HEK293 (cell line): Measurements from ENCODE around the gene KCNAB1.

Source experiments
- CTCF ChIA-PET: fragments of 350-600 bp; formaldehyde crosslinking; extraction: SDS; loops from one replicate; lab custom pipeline; 2021; ENCODE audit warnings: antibody characterized with exemption; lab: Yijun Ruan, JAX
- POLR2A ChIA-PET: fragments of 300-600 bp; formaldehyde crosslinking; extraction: SDS; loops from one replicate; lab custom pipeline; 2020; ENCODE audit warnings: antibody characterized with exemption, inconsistent platforms; lab: Yijun Ruan, JAX
- H3K27ac ChIP-seq: fragments of 200-500 bp; sonication (Bioruptor generic); 2 replicates; pipeline ENCODE4 v1.5.1; 2014; ENCODE audit warnings: low read depth, low read length, control low read depth, inconsistent platforms; ENCODE audit errors: extremely low read depth
- H3K36me3 ChIP-seq, 2 experiments: fragments of 200-500 bp in 1 of 2; sonication (Bioruptor generic) in 1 of 2; 1 replicate in 1 of 2; 2 replicates in 1 of 2; pipeline ENCODE4 v1.5.1; 2014 to 2017; ENCODE audit warnings: inconsistent platforms in 2 of 2, low read length in 2 of 2; ENCODE audit not compliant: control insufficient read depth in 2 of 2, insufficient read depth in 1 of 2
- H3K4me1 ChIP-seq: fragments of 200-500 bp; sonication (Bioruptor generic); 2 replicates; pipeline ENCODE4 v1.5.1; 2014; ENCODE audit warnings: mild to moderate bottlenecking, low read length, inconsistent platforms; ENCODE audit not compliant: control insufficient read depth, insufficient read depth
- H3K4me3 ChIP-seq: 2 replicates; pipeline ENCODE4 v1.5.1; 2011; ENCODE audit warnings: low read depth, mild to moderate bottlenecking, control low read depth, low read length, moderate library complexity
- H3K9me3 ChIP-seq: fragments of 200-500 bp; sonication (Bioruptor generic); 2 replicates; pipeline ENCODE4 v1.5.1; 2014; ENCODE audit warnings: low read depth, low read length, inconsistent platforms; ENCODE audit not compliant: control insufficient read depth, insufficient read depth
- HOXC10 ChIP-seq: sonication (generic); formaldehyde crosslinking; IDR thresholded peaks from 2 replicates; pipeline ENCODE4 v1.8.1; 2023; ENCODE audit warnings: mild to moderate bottlenecking, missing genetic modification reagents
- WT1 ChIP-seq: fragments of 450-650 bp; formaldehyde crosslinking; IDR thresholded peaks from 2 replicates; pipeline ENCODE4 v1.5.1; 2016; ENCODE audit warnings: missing biosample characterization, missing genetic modification characterization
- ZNF112 ChIP-seq: fragments of 450-650 bp; formaldehyde crosslinking; IDR thresholded peaks from 2 replicates; pipeline ENCODE4 v1.5.0; 2017; ENCODE audit warnings: missing biosample characterization, missing genetic modification characterization
- ZNF202 ChIP-seq: fragments of 450-650 bp; formaldehyde crosslinking; IDR thresholded peaks from 2 replicates; pipeline ENCODE4 v1.5.1; 2016; ENCODE audit warnings: missing biosample characterization, missing genetic modification characterization, borderline replicate concordance
- ZNF214 ChIP-seq: fragments of 450-650 bp; formaldehyde crosslinking; IDR thresholded peaks from 2 replicates; pipeline ENCODE4 v1.5.1; 2017; ENCODE audit warnings: missing biosample characterization, mild to moderate bottlenecking, missing genetic modification characterization, borderline replicate concordance
- ZNF239 ChIP-seq: fragments of 450-650 bp; formaldehyde crosslinking; IDR thresholded peaks from 2 replicates; pipeline ENCODE4 v1.5.1; 2016; ENCODE audit warnings: missing biosample characterization, missing genetic modification characterization
- ZNF24 ChIP-seq: fragments of 450-650 bp; formaldehyde crosslinking; IDR thresholded peaks from 2 replicates; pipeline ENCODE4 v1.5.1; 2016; ENCODE audit warnings: missing biosample characterization, missing genetic modification characterization
- ZNF274 ChIP-seq, 2 experiments: fragments of 200-500 bp in 1 of 2; fragments of 450-650 bp in 1 of 2; sonication (Bioruptor generic) in 1 of 2; formaldehyde crosslinking in 1 of 2; IDR thresholded peaks; 2 replicates each; pipeline versions ENCODE4 v1.5.1 to v1.6.1; 2014 to 2016; ENCODE audit warnings: borderline replicate concordance in 1 of 2, inconsistent platforms in 1 of 2, low read length in 1 of 2, missing biosample characterization in 1 of 2, missing genetic modification characterization in 1 of 2
- ZNF324 ChIP-seq: fragments of 450-650 bp; formaldehyde crosslinking; IDR thresholded peaks from 2 replicates; pipeline ENCODE4 v1.5.1; 2016; ENCODE audit warnings: missing biosample characterization, missing genetic modification characterization
- ZNF391 ChIP-seq: fragments of 450-650 bp; formaldehyde crosslinking; IDR thresholded peaks from 2 replicates; pipeline ENCODE4 v1.5.1; 2016; ENCODE audit warnings: low read depth, missing biosample characterization, missing genetic modification characterization, borderline replicate concordance
- ZNF423 ChIP-seq: fragments of 450-650 bp; formaldehyde crosslinking; IDR thresholded peaks from 2 replicates; pipeline ENCODE4 v1.5.1; 2016; ENCODE audit warnings: missing biosample characterization, missing genetic modification characterization
- ZNF510 ChIP-seq: fragments of 450-650 bp; formaldehyde crosslinking; IDR thresholded peaks from 2 replicates; pipeline ENCODE4 v1.5.1; 2018; ENCODE audit warnings: mild to moderate bottlenecking, missing genetic modification characterization, missing biosample characterization; ENCODE audit not compliant: insufficient replicate concordance
- ZNF529 ChIP-seq: fragments of 450-650 bp; formaldehyde crosslinking; IDR thresholded peaks from 2 replicates; pipeline ENCODE4 v1.5.1; 2017; ENCODE audit warnings: missing genetic modification characterization, missing biosample characterization; ENCODE audit not compliant: insufficient replicate concordance
- ZNF596 ChIP-seq: fragments of 450-650 bp; IDR thresholded peaks from 2 replicates; pipeline ENCODE4 v1.5.0; 2018; ENCODE audit warnings: missing biosample characterization, mild to moderate bottlenecking, missing genetic modification characterization, moderate library complexity
- ZNF664 ChIP-seq: fragments of 450-650 bp; formaldehyde crosslinking; IDR thresholded peaks from 2 replicates; pipeline ENCODE4 v1.5.1; 2016; ENCODE audit warnings: missing biosample characterization, missing genetic modification characterization
- ZNF701 ChIP-seq: fragments of 450-650 bp; formaldehyde crosslinking; IDR thresholded peaks from 2 replicates; pipeline ENCODE4 v1.5.1; 2016; ENCODE audit warnings: missing biosample characterization, missing genetic modification characterization
- ZNF776 ChIP-seq: fragments of 450-650 bp; formaldehyde crosslinking; IDR thresholded peaks from 2 replicates; pipeline ENCODE4 v1.5.0; 2017; ENCODE audit warnings: missing biosample characterization, missing genetic modification characterization, borderline replicate concordance
- ZNF843 ChIP-seq: fragments of 450-650 bp; formaldehyde crosslinking; IDR thresholded peaks from 2 replicates; pipeline ENCODE4 v1.5.1; 2016; ENCODE audit warnings: missing biosample characterization, missing genetic modification characterization
- TF ChIP-seq, protein P1 (sequence below): fragments of 450-650 bp; formaldehyde crosslinking; IDR thresholded peaks from 2 replicates; pipeline ENCODE4 v1.5.1; 2016; ENCODE audit warnings: missing biosample characterization, missing genetic modification characterization, borderline replicate concordance
- TF ChIP-seq, protein P2 (sequence below): fragments of 450-650 bp; formaldehyde crosslinking; IDR thresholded peaks from 2 replicates; pipeline ENCODE4 v1.5.1; 2017; ENCODE audit warnings: missing biosample characterization, missing genetic modification characterization
- TF ChIP-seq, protein P3 (sequence below): fragments of 450-650 bp; formaldehyde crosslinking; IDR thresholded peaks from 2 replicates; pipeline ENCODE4 v1.5.1; 2016; ENCODE audit warnings: missing biosample characterization, missing genetic modification characterization
- TF ChIP-seq, protein P4 (sequence below): fragments of 450-650 bp; formaldehyde crosslinking; IDR thresholded peaks from 2 replicates; pipeline ENCODE4 v1.5.1; 2016; ENCODE audit warnings: missing biosample characterization, missing genetic modification characterization

The KCNAB1 gene

DNA sequence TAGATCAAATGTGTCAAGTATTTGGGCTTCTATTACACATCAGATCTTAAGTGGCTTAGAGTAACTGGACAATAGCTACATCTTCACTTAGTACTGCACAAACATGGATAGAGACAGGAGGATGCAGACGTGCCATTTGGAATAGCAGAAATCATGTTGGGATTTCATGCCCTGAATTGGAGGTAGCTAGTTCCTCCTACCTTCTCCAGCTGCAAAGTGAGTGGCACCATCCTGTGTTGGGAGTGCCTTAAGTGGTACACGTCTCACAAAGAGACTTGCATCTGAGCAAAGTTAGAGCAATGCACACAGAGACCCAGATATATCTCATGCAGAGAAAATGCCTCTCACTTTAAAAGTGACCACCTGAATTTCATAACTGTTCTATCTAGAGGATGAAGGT, 298.1 kb downstream of the KCNAB1 start:
- CTCF ChIA-PET: interaction anchor here (1.1 kb wide), 1 partner anchor 32 kb away, joined by 4 read pairs; no protein-coding TSS in a partner anchor
- H3K36me3 ChIP-seq: no peaks in the 10 kb centered on the region
- TF ChIP-seq ZNF202: no peak
- TF ChIP-seq ZNF843 (tag by site-specific recombination): no peak
- TF ChIP-seq, protein P1, sequence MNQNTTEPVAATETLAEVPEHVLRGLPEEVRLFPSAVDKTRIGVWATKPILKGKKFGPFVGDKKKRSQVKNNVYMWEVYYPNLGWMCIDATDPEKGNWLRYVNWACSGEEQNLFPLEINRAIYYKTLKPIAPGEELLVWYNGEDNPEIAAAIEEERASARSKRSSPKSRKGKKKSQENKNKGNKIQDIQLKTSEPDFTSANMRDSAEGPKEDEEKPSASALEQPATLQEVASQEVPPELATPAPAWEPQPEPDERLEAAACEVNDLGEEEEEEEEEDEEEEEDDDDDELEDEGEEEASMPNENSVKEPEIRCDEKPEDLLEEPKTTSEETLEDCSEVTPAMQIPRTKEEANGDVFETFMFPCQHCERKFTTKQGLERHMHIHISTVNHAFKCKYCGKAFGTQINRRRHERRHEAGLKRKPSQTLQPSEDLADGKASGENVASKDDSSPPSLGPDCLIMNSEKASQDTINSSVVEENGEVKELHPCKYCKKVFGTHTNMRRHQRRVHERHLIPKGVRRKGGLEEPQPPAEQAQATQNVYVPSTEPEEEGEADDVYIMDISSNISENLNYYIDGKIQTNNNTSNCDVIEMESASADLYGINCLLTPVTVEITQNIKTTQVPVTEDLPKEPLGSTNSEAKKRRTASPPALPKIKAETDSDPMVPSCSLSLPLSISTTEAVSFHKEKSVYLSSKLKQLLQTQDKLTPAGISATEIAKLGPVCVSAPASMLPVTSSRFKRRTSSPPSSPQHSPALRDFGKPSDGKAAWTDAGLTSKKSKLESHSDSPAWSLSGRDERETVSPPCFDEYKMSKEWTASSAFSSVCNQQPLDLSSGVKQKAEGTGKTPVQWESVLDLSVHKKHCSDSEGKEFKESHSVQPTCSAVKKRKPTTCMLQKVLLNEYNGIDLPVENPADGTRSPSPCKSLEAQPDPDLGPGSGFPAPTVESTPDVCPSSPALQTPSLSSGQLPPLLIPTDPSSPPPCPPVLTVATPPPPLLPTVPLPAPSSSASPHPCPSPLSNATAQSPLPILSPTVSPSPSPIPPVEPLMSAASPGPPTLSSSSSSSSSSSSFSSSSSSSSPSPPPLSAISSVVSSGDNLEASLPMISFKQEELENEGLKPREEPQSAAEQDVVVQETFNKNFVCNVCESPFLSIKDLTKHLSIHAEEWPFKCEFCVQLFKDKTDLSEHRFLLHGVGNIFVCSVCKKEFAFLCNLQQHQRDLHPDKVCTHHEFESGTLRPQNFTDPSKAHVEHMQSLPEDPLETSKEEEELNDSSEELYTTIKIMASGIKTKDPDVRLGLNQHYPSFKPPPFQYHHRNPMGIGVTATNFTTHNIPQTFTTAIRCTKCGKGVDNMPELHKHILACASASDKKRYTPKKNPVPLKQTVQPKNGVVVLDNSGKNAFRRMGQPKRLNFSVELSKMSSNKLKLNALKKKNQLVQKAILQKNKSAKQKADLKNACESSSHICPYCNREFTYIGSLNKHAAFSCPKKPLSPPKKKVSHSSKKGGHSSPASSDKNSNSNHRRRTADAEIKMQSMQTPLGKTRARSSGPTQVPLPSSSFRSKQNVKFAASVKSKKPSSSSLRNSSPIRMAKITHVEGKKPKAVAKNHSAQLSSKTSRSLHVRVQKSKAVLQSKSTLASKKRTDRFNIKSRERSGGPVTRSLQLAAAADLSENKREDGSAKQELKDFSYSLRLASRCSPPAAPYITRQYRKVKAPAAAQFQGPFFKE (tag by site-specific recombination): no peak
- no peak for TF ChIP-seq ZNF214 (tag by site-specific recombination)
- TF ChIP-seq, all 188 proteins: peak for 0
- Histone ChIP-seq H3K4me3 (no peak overlapping the region), H3K27ac (no peak overlapping the region), H3K4me1 (no peaks in the 10 kb centered on the region), H3K9me3 (no peaks in the 10 kb centered on the region)
- POLR2A ChIA-PET: no interaction called here

DNA sequence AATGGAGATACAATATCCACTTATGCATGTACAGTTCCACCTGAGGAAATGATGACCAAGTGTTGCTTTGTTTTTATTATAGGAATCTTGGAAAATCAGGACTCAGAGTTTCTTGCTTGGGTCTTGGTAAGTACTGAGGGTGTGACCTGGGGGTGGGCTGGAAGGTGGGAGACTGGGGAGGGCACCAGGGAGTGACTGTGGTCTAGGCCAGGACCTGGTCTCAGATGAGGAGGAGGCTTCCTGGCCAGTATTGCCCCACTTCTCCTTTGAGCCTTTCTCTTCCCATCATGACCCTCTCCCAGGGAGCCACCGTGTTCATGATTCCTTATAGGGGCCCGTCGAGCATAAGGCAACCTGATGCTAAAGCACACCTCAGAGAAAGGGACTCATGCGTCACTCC, 301.2 kb downstream of the KCNAB1 start:
- TF ChIP-seq HOXC10 (no peak), WT1 (tag by site-specific recombination) (no peak), ZNF274 (IDR thresholded peaks at IDR 0.05; ENCODE audit: low read length) (no peak), ZNF274 (tag by site-specific recombination; IDR thresholded peaks at IDR 0.05; ENCODE audit: borderline replicate concordance) (no peak), ZNF701 (tag by site-specific recombination) (no peak), ZNF529 (tag by site-specific recombination) (no peak), ZNF239 (tag by site-specific recombination) (no peak), ZNF24 (tag by site-specific recombination) (no peak), ZNF324 (tag by site-specific recombination) (no peak), ZNF596 (tag by site-specific recombination) (no peak), ZNF510 (no peak), ZNF391 (tag by site-specific recombination) (no peak), ZNF664 (tag by site-specific recombination) (no peak), ZNF423 (tag by site-specific recombination) (no peak), ZNF776 (tag by site-specific recombination) (no peak), ZNF112 (no peak)
- TF ChIP-seq, protein P2, sequence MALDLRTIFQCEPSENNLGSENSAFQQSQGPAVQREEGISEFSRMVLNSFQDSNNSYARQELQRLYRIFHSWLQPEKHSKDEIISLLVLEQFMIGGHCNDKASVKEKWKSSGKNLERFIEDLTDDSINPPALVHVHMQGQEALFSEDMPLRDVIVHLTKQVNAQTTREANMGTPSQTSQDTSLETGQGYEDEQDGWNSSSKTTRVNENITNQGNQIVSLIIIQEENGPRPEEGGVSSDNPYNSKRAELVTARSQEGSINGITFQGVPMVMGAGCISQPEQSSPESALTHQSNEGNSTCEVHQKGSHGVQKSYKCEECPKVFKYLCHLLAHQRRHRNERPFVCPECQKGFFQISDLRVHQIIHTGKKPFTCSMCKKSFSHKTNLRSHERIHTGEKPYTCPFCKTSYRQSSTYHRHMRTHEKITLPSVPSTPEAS: no peak
- TF ChIP-seq, protein P3, sequence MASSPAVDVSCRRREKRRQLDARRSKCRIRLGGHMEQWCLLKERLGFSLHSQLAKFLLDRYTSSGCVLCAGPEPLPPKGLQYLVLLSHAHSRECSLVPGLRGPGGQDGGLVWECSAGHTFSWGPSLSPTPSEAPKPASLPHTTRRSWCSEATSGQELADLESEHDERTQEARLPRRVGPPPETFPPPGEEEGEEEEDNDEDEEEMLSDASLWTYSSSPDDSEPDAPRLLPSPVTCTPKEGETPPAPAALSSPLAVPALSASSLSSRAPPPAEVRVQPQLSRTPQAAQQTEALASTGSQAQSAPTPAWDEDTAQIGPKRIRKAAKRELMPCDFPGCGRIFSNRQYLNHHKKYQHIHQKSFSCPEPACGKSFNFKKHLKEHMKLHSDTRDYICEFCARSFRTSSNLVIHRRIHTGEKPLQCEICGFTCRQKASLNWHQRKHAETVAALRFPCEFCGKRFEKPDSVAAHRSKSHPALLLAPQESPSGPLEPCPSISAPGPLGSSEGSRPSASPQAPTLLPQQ (tag by site-specific recombination): no peak
- TF ChIP-seq, protein P4, sequence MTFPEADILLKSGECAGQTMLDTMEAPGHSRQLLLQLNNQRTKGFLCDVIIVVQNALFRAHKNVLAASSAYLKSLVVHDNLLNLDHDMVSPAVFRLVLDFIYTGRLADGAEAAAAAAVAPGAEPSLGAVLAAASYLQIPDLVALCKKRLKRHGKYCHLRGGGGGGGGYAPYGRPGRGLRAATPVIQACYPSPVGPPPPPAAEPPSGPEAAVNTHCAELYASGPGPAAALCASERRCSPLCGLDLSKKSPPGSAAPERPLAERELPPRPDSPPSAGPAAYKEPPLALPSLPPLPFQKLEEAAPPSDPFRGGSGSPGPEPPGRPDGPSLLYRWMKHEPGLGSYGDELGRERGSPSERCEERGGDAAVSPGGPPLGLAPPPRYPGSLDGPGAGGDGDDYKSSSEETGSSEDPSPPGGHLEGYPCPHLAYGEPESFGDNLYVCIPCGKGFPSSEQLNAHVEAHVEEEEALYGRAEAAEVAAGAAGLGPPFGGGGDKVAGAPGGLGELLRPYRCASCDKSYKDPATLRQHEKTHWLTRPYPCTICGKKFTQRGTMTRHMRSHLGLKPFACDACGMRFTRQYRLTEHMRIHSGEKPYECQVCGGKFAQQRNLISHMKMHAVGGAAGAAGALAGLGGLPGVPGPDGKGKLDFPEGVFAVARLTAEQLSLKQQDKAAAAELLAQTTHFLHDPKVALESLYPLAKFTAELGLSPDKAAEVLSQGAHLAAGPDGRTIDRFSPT: no peak
- ChIA-PET POLR2A (no interaction called here), CTCF (interaction anchor here (0.7 kb wide), 1 partner anchor 23 kb away, joined by 3 read pairs; no protein-coding TSS in a partner anchor)
- H3K4me1 ChIP-seq: no peaks in the 10 kb centered on the region
- H3K9me3 ChIP-seq: no peaks in the 10 kb centered on the region
- no peaks in the 10 kb centered on the region for H3K36me3 ChIP-seq
- H3K4me3 ChIP-seq: no peak overlapping the region
- no peak overlapping the region for H3K27ac ChIP-seq
